Posterior vena cava (tissue), 2 donors: ENCODE measurements around the gene MOGAT2. TPM values are rescaled to one million over a fixed set of nuclear protein-coding genes. Genes with fewer than 3 reads are reported as not detected.
A peak's percentile ranks its signal among the peaks of the same experiment; 100 is the strongest.

Source experiments
- DNase-seq: peaks from one replicate; pipeline ENCODE4 v3.0.0-alpha.2; 2020; ENCODE audit warnings: low spot score
- intact Hi-C, 2 donors: fragments of 100-400 bp; cut with DNase I; formaldehyde crosslinking; loops; one replicate each; pipeline versions ENCODE4 v1.14.1 to v1.14.2; 2022 to 2023
- total RNA-seq, 2 donors: library from RNA; stranded (reverse); fragmentation: NEBNext Ultra II Directional; extraction: Animal tissue kit (Norgen Biotek cat#: 25700); gene quantifications; one replicate each; pipeline ENCODE4 v1.2.1, GENCODE V29; 2021
- donor health status: DM: yes; HTN: yes; CAD: no.
- donor health status: DM: yes; HTN: yes; CAD: no.

The MOGAT2 gene
- total RNA-seq, 2 donors from 2014 or later, result not detected

DNA sequence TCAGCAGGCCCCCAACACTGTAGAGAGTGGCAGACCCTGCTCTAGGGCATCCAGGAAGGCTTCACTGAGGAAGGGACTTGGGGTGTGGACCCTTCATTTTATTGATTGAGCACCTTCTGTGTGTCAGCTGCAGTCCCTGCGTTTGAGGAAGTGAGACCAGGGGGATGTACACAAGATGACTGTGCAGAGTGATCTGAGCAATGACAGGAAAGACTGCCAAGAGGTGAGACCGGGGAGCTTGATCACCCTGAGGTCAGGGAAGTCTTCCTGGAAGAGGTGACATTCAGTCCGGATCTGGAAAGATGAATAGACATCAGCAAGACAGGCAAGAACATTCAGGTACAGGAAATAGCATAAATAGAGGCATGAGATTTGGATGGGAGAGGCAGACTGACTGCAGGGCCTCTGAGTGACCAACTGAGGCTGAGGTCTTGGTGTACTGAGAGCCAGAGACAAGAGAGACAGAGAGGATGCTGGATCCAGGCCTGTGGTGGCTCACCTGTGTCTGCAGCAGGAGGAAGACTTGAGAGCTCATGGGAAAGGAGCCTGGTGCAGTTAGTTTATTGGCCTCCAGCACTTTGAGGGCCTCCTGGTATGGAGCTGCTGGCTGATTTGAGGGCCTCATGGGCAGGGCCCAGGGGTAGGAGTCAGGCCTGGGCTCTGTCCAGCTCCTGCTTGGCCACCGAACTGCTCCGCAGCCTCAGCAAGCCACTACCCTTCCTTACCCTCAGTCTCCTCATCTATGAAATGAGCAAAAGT lies 56.1 kb downstream of the MOGAT2 start:
- intact Hi-C loops, result no loop called here
- peak; percentile 26 for DNase-seq

DNA sequence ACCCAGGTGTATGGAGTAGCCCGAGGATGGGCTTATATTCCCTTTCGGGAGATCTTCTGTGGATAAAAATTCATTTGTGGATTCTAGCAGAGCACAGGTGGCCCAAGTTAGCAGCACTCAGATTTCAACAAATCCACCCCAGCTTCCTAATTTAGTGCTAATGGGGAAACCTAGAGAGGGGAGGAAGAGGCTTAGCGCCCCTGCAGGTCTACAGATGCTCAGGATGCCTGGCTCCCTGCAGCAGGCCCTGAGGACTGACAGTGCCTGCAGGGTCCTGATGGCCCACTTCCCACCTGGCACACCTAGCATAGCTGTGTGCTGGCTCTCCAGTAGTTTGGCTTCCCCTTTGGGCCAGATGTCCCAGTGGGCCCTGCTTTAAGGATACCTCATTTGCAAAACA lies 57.4 kb downstream of the MOGAT2 start:
- intact Hi-C loops, result no loop called here
- peak; percentile 14 for DNase-seq

DNA sequence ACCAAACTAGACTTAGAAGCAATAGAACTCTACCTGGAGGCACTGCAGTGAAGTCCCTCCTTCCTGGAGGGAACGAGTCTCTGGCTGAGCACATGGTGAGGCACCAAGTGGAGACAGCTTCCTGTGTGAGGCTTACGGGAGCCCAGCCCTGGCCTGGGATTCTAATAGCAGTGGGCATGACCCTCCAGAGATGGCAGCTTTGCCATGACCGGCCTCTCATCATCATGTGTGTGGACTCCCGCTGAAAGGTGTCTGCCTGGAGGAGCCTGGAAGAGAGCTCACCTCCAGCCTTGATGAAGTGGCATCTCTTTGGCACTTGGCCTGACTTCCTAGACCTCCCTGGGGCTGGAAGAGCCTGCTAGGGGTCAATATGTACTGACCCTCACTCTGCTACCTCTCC lies 58.9 kb downstream of the MOGAT2 start:
- intact Hi-C loops, result no loop called here
- peak; percentile 41 for DNase-seq

DNA sequence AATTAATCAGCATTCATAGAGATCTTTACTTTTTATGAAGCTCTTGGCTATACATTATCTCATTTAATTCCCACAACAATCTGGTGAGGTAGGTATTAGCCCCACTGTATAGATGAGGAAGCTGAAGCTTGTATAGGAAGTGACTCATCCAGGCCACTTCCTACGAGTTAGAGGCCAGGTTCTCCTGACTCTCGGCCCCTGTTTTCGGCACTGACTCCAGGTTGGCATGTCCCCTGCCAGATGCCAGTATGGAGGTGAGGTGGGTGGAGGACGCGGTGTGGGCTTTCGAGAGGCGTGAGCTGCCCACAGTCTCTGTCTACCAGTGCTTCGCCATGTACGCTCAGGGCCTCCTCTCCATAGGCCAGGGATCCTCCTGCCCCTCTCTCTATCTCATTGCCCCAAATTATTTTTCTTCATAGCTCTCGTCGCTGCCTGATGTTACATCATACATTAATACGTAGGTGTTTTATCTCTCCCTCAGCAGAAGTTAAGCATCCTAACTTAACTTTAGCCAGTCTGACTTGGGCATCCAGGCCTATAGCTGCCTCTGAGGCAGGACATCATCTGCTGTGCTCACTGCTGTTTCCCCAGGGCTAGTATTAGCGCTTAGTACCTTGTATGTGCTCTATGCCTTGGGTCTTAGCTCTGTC lies 59.9 kb downstream of the MOGAT2 start:
- DNase-seq, result peak; percentile 70
- intact Hi-C loops, result no loop called here

DNA sequence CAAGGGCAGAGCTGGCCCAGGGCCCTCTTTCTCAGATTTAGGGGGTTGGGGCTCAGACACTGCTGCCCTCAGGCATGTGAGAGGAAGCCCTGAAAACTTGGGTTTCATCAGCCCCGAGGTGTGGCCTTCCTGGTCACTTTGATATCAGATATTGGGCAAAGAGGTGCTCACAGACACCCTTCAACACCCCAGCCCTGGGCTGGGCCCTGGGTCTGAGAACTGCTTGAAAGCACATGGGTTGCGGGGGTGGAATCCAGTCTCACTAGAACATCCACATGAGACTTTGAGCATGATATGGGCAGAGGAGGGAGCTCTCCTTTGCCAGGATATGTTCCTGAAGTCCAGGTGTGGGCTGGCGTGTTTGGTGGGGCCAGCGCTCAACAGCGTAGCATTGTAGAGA lies 61.3 kb downstream of the MOGAT2 start:
- intact Hi-C loops, result no loop called here
- DNase-seq, result peak; percentile 28

DNA sequence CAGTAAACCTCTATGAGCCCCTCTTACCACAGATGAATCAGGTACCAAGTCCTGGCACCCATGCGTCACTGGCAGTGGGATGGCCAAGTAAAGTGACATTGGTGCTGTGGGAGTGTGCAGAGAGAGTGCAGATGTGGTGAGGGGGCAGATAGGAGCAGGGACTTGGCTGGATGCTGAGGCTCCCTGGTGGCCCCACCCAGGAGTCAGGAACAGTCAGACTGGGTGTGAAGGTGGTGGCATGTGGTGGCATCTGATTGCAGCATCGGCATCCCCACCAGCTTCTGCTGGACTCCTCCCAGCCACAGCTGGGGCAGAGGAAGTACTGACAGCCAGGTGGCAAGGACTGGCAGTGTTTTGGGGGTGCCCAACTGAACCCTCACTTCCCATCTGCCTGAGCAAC lies 62.3 kb downstream of the MOGAT2 start:
- intact Hi-C loops, result no loop called here
- DNase-seq, result no peak

DNA sequence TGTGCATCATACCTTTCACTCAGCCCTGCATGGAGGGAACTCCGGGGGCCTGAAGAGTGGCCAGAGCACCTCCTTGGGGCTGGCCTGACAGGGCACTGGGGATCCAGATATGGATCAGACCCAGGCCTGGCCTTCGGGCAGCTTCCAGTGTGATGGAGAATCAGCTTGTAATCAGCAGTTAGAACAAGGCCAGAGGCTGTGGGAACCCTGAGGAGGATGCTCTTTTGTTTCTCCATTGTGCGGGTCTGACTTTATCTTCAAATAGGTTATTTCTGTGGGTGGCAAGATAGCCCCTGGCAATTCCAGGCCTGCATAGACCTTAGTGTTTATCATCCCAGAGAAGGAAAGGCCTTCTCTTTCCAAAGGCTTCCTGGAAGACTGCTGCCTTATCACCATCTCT lies 63.2 kb downstream of the MOGAT2 start:
- intact Hi-C loops, result no loop called here
- DNase-seq, result peak; percentile 46

DNA sequence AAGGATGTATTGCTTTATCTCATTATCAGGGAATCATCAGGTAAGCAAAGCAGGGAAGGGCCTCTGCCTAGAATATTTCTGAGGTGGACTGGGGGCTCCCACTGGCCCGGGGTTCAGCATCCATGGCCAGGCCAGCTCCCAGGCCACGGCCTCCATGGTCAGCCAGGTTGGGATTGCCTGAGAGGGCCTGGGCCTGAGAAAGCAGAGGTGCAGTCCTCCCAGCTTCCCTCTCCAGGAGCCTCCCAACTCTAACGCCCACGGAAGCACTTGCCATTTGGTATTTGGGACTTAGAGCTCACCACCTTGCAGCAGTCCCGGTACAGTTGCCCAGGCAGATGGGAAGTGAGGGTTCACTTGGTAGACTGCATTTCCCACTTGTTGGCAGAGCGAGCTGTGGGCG lies 63.7 kb downstream of the MOGAT2 start:
- intact Hi-C loops, result no loop called here

DNA sequence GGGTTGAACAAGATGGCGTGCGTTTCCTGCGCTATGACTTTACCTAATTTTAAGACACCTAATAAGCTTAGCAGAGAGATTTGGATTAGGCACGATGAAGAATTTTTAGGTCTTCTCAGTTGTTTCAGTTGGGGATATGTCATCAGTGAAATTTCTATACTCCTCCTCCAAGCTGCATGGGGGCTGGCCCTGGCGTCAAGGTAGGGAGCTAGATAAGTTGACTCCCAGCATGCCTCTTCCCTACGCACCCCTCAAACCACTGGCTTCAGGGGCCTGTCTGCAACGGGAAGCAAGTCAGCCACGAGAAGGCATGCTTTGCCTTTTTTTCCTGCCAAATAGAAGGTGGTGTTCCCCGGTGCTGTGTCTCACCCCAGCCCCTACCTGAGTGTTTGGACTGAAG lies 64.2 kb downstream of the MOGAT2 start:
- no peak for DNase-seq
- intact Hi-C loops, result no loop called here

More for the DNA sequence above, 63.7 kb downstream of the MOGAT2 start:
- DNase-seq, result peak; percentile 64

Other genes with a start within 250 kb of the MOGAT2 start
- gene GDPD5, start 191.9 kb upstream of the MOGAT2 start, total RNA-seq, result 10 to 100 TPM; 30.1 to 37.5 TPM
- gene SERPINH1, start 155.6 kb upstream of the MOGAT2 start, total RNA-seq, result 100 to 1,000 TPM; 145 to 255 TPM
- gene MAP6, start 48.8 kb upstream of the MOGAT2 start, total RNA-seq, result 10 to 100 TPM; 11.6 TPM
- gene DGAT2, start 50.9 kb downstream of the MOGAT2 start, total RNA-seq, result 1 to 10 TPM; 2.1 to 3.4 TPM
- gene UVRAG, start 97.4 kb downstream of the MOGAT2 start, total RNA-seq, result 10 to 100 TPM; 27.0 to 27.8 TPM